H1 (cell line): ENCODE results near the gene NR2C2AP. TPM values are rescaled to one million over a fixed set of nuclear protein-coding genes. Genes with fewer than 3 reads are reported as not detected.

Source experiments
- BCL11A ChIP-seq, 2 experiments: IDR thresholded peaks; one replicate each; pipeline ENCODE4 v1.6.1; 2011; ENCODE audit warnings: low read depth in 2 of 2, low read length in 2 of 2, mild to moderate bottlenecking in 2 of 2
- CHD1 ChIP-seq: IDR thresholded peaks from 2 replicates; pipeline ENCODE4 v1.6.1; 2012; ENCODE audit warnings: low read depth, low read length, improper control_type of control experiment
- CHD7 ChIP-seq: fragments of 300-600 bp; sonication (generic); IDR thresholded peaks from 2 replicates; pipeline ENCODE4 v1.7.1; 2012; ENCODE audit warnings: low read length, moderate library complexity, mild to moderate bottlenecking, inconsistent platforms; ENCODE audit not compliant: insufficient replicate concordance
- polyA plus RNA-seq, 7 experiments: library from polyadenylated mRNA; depleted of rRNA in 3 of 7; stranded (reverse) in 5 of 7; unstranded in 2 of 7; fragments of >200 nt in 5 of 7; fragments of 200-250 nt in 2 of 7; gene quantifications; 1 replicate in 5 of 7; 2 replicates in 1 of 7; 4 replicates in 1 of 7; pipeline versions ENCODE4 v1.2.1 to v1.2.3, GENCODE V29; 2011 to 2013; ENCODE audit warnings: missing spikeins in 2 of 7, mixed read lengths in 2 of 7
- total RNA-seq: library from RNA; stranded (reverse); fragmentation: NEBNext Ultra II Directional; extraction: Animal tissue kit (Norgen Biotek cat#: 25700); gene quantifications from 2 replicates; pipeline ENCODE4 v1.2.1, GENCODE V29; 2021

The NR2C2AP gene
- total and polyA plus RNA-seq, 2 of the 8 experiments (the other 6 are each of a cell fraction or from before 2014, with no cell fraction given), result 16.4 to 20.5 TPM

- TF ChIP-seq CHD7 (no peak), BCL11A (IDR thresholded peaks at IDR 0.05; ENCODE audit: low read depth in 2 of 2, low read length in 2 of 2) (no peak), CHD1 (no peak)
Observed at GRCh38 chr19:19186742-19187141, 16.5 kb downstream of the NR2C2AP start (continued).
